H9 (cell line): ENCODE data around the gene MAP2K1. TPM values are rescaled to one million over a fixed set of nuclear protein-coding genes. Genes with fewer than 3 reads are reported as not detected.

Source experiments
- DNase-seq: peaks from one replicate; pipeline ENCODE4 v3.0.0-alpha.2; 2017
- H2AFZ ChIP-seq: one replicate; pipeline ENCODE4 v1.6.1; 2013; ENCODE audit warnings: mild to moderate bottlenecking, low read length, control low read depth, moderate library complexity
- H2AK5ac ChIP-seq: 2 replicates; pipeline ENCODE4 v1.6.1; 2013; ENCODE audit warnings: low read length, control low read depth, mixed read lengths; ENCODE audit not compliant: insufficient read length
- H2BK120ac ChIP-seq: one replicate; pipeline ENCODE4 v1.6.1; 2013; ENCODE audit warnings: low read depth, mild to moderate bottlenecking, low read length, control low read depth, inconsistent platforms; ENCODE audit not compliant: poor library complexity, severe bottlenecking
- H2BK12ac ChIP-seq: 2 replicates; pipeline ENCODE4 v1.6.1; 2013; ENCODE audit warnings: low read length, control low read depth, mixed read lengths, low read depth; ENCODE audit not compliant: insufficient read length
- H2BK15ac ChIP-seq: 2 replicates; pipeline ENCODE4 v1.6.1; 2013; ENCODE audit warnings: low read depth, low read length, control low read depth
- H2BK20ac ChIP-seq: one replicate; pipeline ENCODE4 v1.6.1; 2013; ENCODE audit warnings: low read depth, mild to moderate bottlenecking, low read length, control low read depth, inconsistent platforms; ENCODE audit not compliant: poor library complexity, severe bottlenecking
- H2BK5ac ChIP-seq: 2 replicates; pipeline ENCODE4 v1.6.1; 2013; ENCODE audit warnings: low read length, control low read depth, mixed read lengths; ENCODE audit not compliant: insufficient read length
- H3K14ac ChIP-seq: 2 replicates; pipeline ENCODE4 v1.6.1; 2013; ENCODE audit warnings: low read length, control low read depth; ENCODE audit not compliant: insufficient read depth
- H3K18ac ChIP-seq: 2 replicates; pipeline ENCODE4 v1.6.1; 2013; ENCODE audit warnings: low read depth, mild to moderate bottlenecking, mixed read lengths, low read length, control low read depth; ENCODE audit not compliant: insufficient read length
- H3K23ac ChIP-seq: 2 replicates; pipeline ENCODE4 v1.6.1; 2013; ENCODE audit warnings: low read length, control low read depth, mixed read lengths, low read depth; ENCODE audit not compliant: insufficient read length
- H3K23me2 ChIP-seq: 2 replicates; pipeline ENCODE4 v1.6.1; 2013; ENCODE audit warnings: low read depth, mild to moderate bottlenecking, mixed read lengths, low read length, control low read depth; ENCODE audit not compliant: insufficient read length, poor library complexity, severe bottlenecking
- H3K27ac ChIP-seq: 2 replicates; pipeline ENCODE4 v1.5.1; 2013; ENCODE audit warnings: low read length, control low read depth, mixed read lengths, low read depth; ENCODE audit not compliant: insufficient read length
- H3K27me3 ChIP-seq: 2 replicates; pipeline ENCODE4 v1.6.1; 2013; ENCODE audit warnings: low read length, control low read depth, inconsistent platforms; ENCODE audit not compliant: insufficient read depth
- H3K4ac ChIP-seq: 2 replicates; pipeline ENCODE4 v1.6.1; 2013; ENCODE audit warnings: low read depth, mild to moderate bottlenecking, control low read depth, inconsistent platforms, low read length, moderate library complexity
- H3K4me1 ChIP-seq: 2 replicates; pipeline ENCODE4 v1.6.1; 2013; ENCODE audit warnings: low read length, control low read depth, inconsistent platforms; ENCODE audit not compliant: insufficient read depth
- H3K4me2 ChIP-seq: 2 replicates; pipeline ENCODE4 v1.6.1; 2013; ENCODE audit warnings: low read length, control low read depth, mixed read lengths; ENCODE audit not compliant: insufficient read length, insufficient read depth
- H3K56ac ChIP-seq: 2 replicates; pipeline ENCODE4 v1.6.1; 2013; ENCODE audit warnings: low read depth, mild to moderate bottlenecking, mixed read lengths, low read length, control low read depth; ENCODE audit not compliant: insufficient read length
- H3K79me1 ChIP-seq: 2 replicates; pipeline ENCODE4 v1.6.1; 2013; ENCODE audit warnings: low read depth, mild to moderate bottlenecking, moderate library complexity, low read length, control low read depth, inconsistent platforms; ENCODE audit not compliant: insufficient read depth, poor library complexity, severe bottlenecking
- H3K79me2 ChIP-seq: 2 replicates; pipeline ENCODE4 v1.6.1; 2013; ENCODE audit warnings: low read length, control low read depth, inconsistent platforms; ENCODE audit not compliant: insufficient read depth
- H3K9ac ChIP-seq: 2 replicates; pipeline ENCODE4 v1.6.1; 2013; ENCODE audit warnings: low read length, control low read depth, mixed read lengths; ENCODE audit not compliant: insufficient read length; ENCODE audit errors: extremely low read depth
- H3K9me3 ChIP-seq: one replicate; pipeline ENCODE4 v1.6.1; 2013; ENCODE audit warnings: low read depth, low read length, inconsistent platforms; ENCODE audit not compliant: control insufficient read depth
- H3T11ph ChIP-seq: one replicate; pipeline ENCODE4 v1.6.1; 2013; ENCODE audit warnings: mild to moderate bottlenecking, low read length, control low read depth, inconsistent platforms
- H4K20me1 ChIP-seq: one replicate; pipeline ENCODE4 v1.6.1; 2013; ENCODE audit not compliant: control insufficient read depth, insufficient read length, insufficient read depth
- H4K5ac ChIP-seq: 2 replicates; pipeline ENCODE4 v1.6.1; 2013; ENCODE audit warnings: low read depth, mild to moderate bottlenecking, mixed read lengths, low read length, control low read depth; ENCODE audit not compliant: insufficient read length
- H4K8ac ChIP-seq: replicated peaks from 2 replicates; pipeline ENCODE4 v1.6.1; 2013; ENCODE audit warnings: low read length, control low read depth, mixed read lengths, low read depth; ENCODE audit not compliant: insufficient read length
- H4K91ac ChIP-seq: 2 replicates; pipeline ENCODE4 v1.6.1; 2013; ENCODE audit warnings: low read depth, mild to moderate bottlenecking, moderate library complexity, mixed read lengths, low read length, control low read depth; ENCODE audit not compliant: insufficient read length
- H3K27ac Mint-ChIP-seq, 3 experiments: 2 replicates in 2 of 3; 3 replicates in 1 of 3; pipeline ENCODE4 v1.8.0; 2020 to 2021; ENCODE audit warnings: mixed read lengths in 3 of 3, mild to moderate bottlenecking in 1 of 3, moderate library complexity in 1 of 3
- H3K27me3 Mint-ChIP-seq: 2 replicates; pipeline ENCODE4 v1.8.0; 2021; ENCODE audit warnings: low read depth, mild to moderate bottlenecking, moderate library complexity, mixed read lengths
- H3K36me3 Mint-ChIP-seq, 3 experiments: 2 replicates in 2 of 3; 3 replicates in 1 of 3; pipeline ENCODE4 v1.8.0; 2020 to 2021; ENCODE audit warnings: low read depth in 3 of 3, mixed read lengths in 3 of 3; ENCODE audit not compliant: insufficient read depth in 1 of 3
- H3K4me1 Mint-ChIP-seq, 2 experiments: 2 replicates each; pipeline ENCODE4 v1.8.0; 2020; ENCODE audit warnings: mixed read lengths in 2 of 2
- H3K4me3 Mint-ChIP-seq, 2 experiments: 2 replicates in 1 of 2; 3 replicates in 1 of 2; pipeline ENCODE4 v1.8.0; 2020 to 2021; ENCODE audit warnings: mild to moderate bottlenecking in 2 of 2, mixed read lengths in 2 of 2, moderate library complexity in 1 of 2
- H3K9me3 Mint-ChIP-seq, 2 experiments: 2 replicates in 1 of 2; 3 replicates in 1 of 2; pipeline ENCODE4 v1.8.0; 2020; ENCODE audit warnings: mild to moderate bottlenecking in 2 of 2, mixed read lengths in 2 of 2, moderate library complexity in 1 of 2
- CTCF ChIP-seq: fragments of 200-600 bp; sonication (generic); conservative IDR thresholded peaks from 3 replicates; pipeline ENCODE4 v1.8.0; 2021; ENCODE audit warnings: antibody characterized with exemption, mild to moderate bottlenecking
- WGBS: extraction: QIAGEN DNeasy Blood & Tissue Kit; methylation state at CpG from one replicate; pipeline ENCODE4 v1.1.7; 2013; ENCODE audit warnings: missing lambda C conversion rate, low lambda C conversion rate, mixed read lengths; ENCODE audit not compliant: insufficient read length; ENCODE audit errors: extremely low coverage; 5-methylcytosine and 5-hydroxymethylcytosine counted together
- total RNA-seq: library from RNA; stranded (reverse); gene quantifications from 2 replicates; pipeline ENCODE4 v1.2.1, GENCODE V29; 2021

MAP2K1 gene
- total RNA-seq, 1 experiment from 2014 or later = 50.8 TPM

- Histone ChIP-seq H4K8ac (no peak overlapping the region), H3K4ac (no peak overlapping the region), H2AK5ac (no peak overlapping the region), H3K27me3 (no peaks in the 10 kb centered on the region), H2BK20ac (no peak overlapping the region), H4K20me1 (no peaks in the 10 kb centered on the region), H3K56ac (no peak overlapping the region), H2AFZ (no peak overlapping the region), H3K79me2 (no peaks in the 10 kb centered on the region), H4K91ac (no peak overlapping the region), H3K23me2 (no peaks in the 10 kb centered on the region), H2BK12ac (no peak overlapping the region), H3K9me3 (no peaks in the 10 kb centered on the region), H3K18ac (no peak overlapping the region), H3K9ac (no peak overlapping the region), H3T11ph (no peak overlapping the region), H3K4me1 (no peaks in the 10 kb centered on the region), H4K5ac (no peak overlapping the region), H3K27ac (no peak overlapping the region), H3K4me2 (no peak overlapping the region), H2BK15ac (no peak overlapping the region), H3K14ac (no peak overlapping the region), H2BK5ac (no peak overlapping the region), H2BK120ac (no peak overlapping the region), H3K23ac (no peak overlapping the region), H3K79me1 (no peaks in the 10 kb centered on the region)
- Mint-ChIP-seq H3K36me3 (peaks cover 0 to 9% (median 0%) of the 10 kb centered on the region in 3 experiments; a peak in 4 of 7 replicates), H3K9me3 (no peaks in the 10 kb centered on the region), H3K27me3 (no peaks in the 10 kb centered on the region), H3K4me3 (no peak overlapping the region), H3K27ac (peak overlapping the region in 1 of 3 experiments; percentile 17; a peak in 2 of 7 replicates), H3K4me1 (peaks cover 9 to 22% of the 10 kb centered on the region in 2 experiments; a peak in 3 of 4 replicates)
- no peak for TF ChIP-seq CTCF
- no peak for DNase-seq
- no CpG with 5 or more reads among the region's 3 CpGs for WGBS
Observed at GRCh38 chr15:66456211-66456610, 69.5 kb downstream of the MAP2K1 start.
